AG04450 (cell line): ENCODE data around the gene DNAH6. TPM values are rescaled to one million over a fixed set of nuclear protein-coding genes. Genes with fewer than 3 reads are reported as not detected.

Experiments used
- CTCF ChIA-PET: fragments of 300-600, 350-600 bp; formaldehyde crosslinking; extraction: SDS; loops from one replicate; lab custom pipeline; 2022; ENCODE audit warnings: antibody characterized with exemption, inconsistent platforms; lab: Charles Lee
- POLR2A ChIA-PET: fragments of 350-600 bp; formaldehyde crosslinking; extraction: SDS; loops from one replicate; lab custom pipeline; 2021; ENCODE audit warnings: antibody characterized with exemption, inconsistent platforms; lab: Yijun Ruan, JAX
- DNase-seq: peaks from one replicate; pipeline ENCODE4 v3.0.0-alpha.2; 2011; ENCODE audit warnings: low read depth, low spot score
- H3K27ac ChIP-seq: one replicate; pipeline ENCODE4 v1.5.1; 2012; ENCODE audit warnings: low read depth, low read length, control low read depth
- H3K27me3 ChIP-seq: one replicate; pipeline ENCODE4 v1.6.0; 2012; ENCODE audit warnings: low read length; ENCODE audit not compliant: control insufficient read depth, insufficient read depth
- H3K4me3 ChIP-seq: 2 replicates; pipeline ENCODE4 v1.5.1; 2011; ENCODE audit warnings: mild to moderate bottlenecking, low read depth, low read length, control low read depth
- H3K9me3 ChIP-seq: 2 replicates; pipeline ENCODE4 v1.5.1; 2012; ENCODE audit warnings: low read length; ENCODE audit not compliant: control insufficient read depth, insufficient read depth
- CTCF ChIP-seq: IDR thresholded peaks from 2 replicates; pipeline ENCODE4 v1.5.1; 2011; ENCODE audit warnings: low read depth, low read length, control low read depth, inconsistent platforms
- polyA plus RNA-seq: library from polyadenylated mRNA; depleted of rRNA; stranded (reverse); fragments of >200 nt; gene quantifications from 2 replicates; pipeline ENCODE4 v1.2.3, GENCODE V29; 2011

DNAH6 gene
- polyA plus RNA-seq, 1 experiment: 0.02 TPM

GRCh38 chr2:84703831-84704230 is 187.5 kb downstream of the DNAH6 start:
- CTCF ChIA-PET: no interaction called here
- Histone ChIP-seq H3K27me3 (no peaks in the 10 kb centered on the region), H3K4me3 (no peak overlapping the region), H3K27ac (no peak overlapping the region), H3K9me3 (peaks cover 3% of the 10 kb centered on the region; the same call in 1 of the 2 replicates)
- DNase-seq: no peak
- no peak for TF ChIP-seq CTCF
- POLR2A ChIA-PET: interaction anchor here (0.6 kb wide), 1 partner anchor 274 kb away, joined by 5 read pairs; no protein-coding TSS in a partner anchor

GRCh38 chr2:84704505-84705244 is 188.4 kb downstream of the DNAH6 start:
- H3K27ac ChIP-seq: no peak overlapping the region
- CTCF ChIA-PET: no interaction called here
- H3K27me3 ChIP-seq: no peaks in the 10 kb centered on the region
- POLR2A ChIA-PET: no interaction called here
- no peak for TF ChIP-seq CTCF
- no peak for DNase-seq
- H3K4me3 ChIP-seq: no peak overlapping the region
- peaks cover 3% of the 10 kb centered on the region; the same call in 1 of the 2 replicates for H3K9me3 ChIP-seq

- POLR2A ChIA-PET: no interaction called here
- no peak for DNase-seq
- no peak for TF ChIP-seq CTCF
- Histone ChIP-seq H3K4me3 (no peak overlapping the region), H3K27ac (no peak overlapping the region), H3K9me3 (peaks cover 3% of the 10 kb centered on the region; the same call in 1 of the 2 replicates), H3K27me3 (no peaks in the 10 kb centered on the region)
- CTCF ChIA-PET: interaction anchor here (0.8 kb wide), 1 partner anchor 97 kb away, joined by 3 read pairs; no protein-coding TSS in a partner anchor
Observed at GRCh38 chr2:84705858-84706257, 189.6 kb downstream of the DNAH6 start.

- Histone ChIP-seq H3K27ac (no peak overlapping the region), H3K4me3 (no peak overlapping the region), H3K27me3 (no peaks in the 10 kb centered on the region), H3K9me3 (no peaks in the 10 kb centered on the region)
- CTCF ChIA-PET: no interaction called here
- DNase-seq: no peak
- POLR2A ChIA-PET: no interaction called here
- no peak for TF ChIP-seq CTCF
Observed at GRCh38 chr2:84708442-84708841, 192.1 kb downstream of the DNAH6 start.

- no peak overlapping the region for H3K4me3 ChIP-seq
- H3K27me3 ChIP-seq: no peaks in the 10 kb centered on the region
- ChIA-PET CTCF (no interaction called here), POLR2A (no interaction called here)
- H3K27ac ChIP-seq: no peak overlapping the region
- DNase-seq: no peak
- H3K9me3 ChIP-seq: no peaks in the 10 kb centered on the region
- no peak for TF ChIP-seq CTCF
Observed at GRCh38 chr2:84711651-84712050, 195.4 kb downstream of the DNAH6 start.
